Stimulated activated CD8-positive, alpha-beta memory T cell treated with anti-CD3 and anti-CD28 coated beads, Interleukin-2, amount 100 ng/mL, for 48 hours (primary cell): ENCODE measurements around the gene NOL4L.
A peak's percentile ranks its signal among the peaks of the same experiment; 100 is the strongest.

Source experiments
- DNase-seq, 2 donors: peaks; one replicate each; pipeline ENCODE4 v3.0.0-alpha.2; 2020; ENCODE audit warnings: low read depth in 2 of 2

The NOL4L gene

GRCh38 chr20:32431457-32431856, 153.7 kb downstream of the NOL4L start:
- no peak for DNase-seq

GRCh38 chr20:32429745-32430360, 155.3 kb downstream of the NOL4L start:
- DNase-seq = no peak

- DNase-seq = no peak
Observed at GRCh38 chr20:32429343-32429742, 155.8 kb downstream of the NOL4L start.

DNA sequence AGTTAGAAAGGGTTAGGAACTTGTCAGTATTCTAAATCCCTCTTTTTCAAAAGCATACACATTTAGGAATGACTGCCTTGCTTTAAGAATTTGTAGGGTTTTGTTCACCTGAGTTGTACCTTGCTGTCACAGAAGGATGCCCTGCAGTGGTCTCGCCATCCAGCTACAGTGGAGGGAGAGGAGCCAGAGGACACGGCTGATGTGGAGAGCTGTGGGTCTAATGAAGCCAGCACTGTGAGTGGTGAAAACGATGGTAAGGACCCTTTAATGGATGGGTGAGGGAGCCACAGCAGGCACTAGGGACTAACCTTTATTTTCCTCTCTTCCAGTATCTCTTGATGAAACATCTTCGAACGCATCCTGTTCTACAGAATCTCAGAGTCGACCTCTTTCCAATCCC, 157.1 kb downstream of the NOL4L start:
- DNase-seq = no peak

GRCh38 chr20:32421290-32421689, 163.8 kb downstream of the NOL4L start:
- no peak for DNase-seq

GRCh38 chr20:32418376-32418775, 166.8 kb downstream of the NOL4L start:
- DNase-seq = no peak

DNA sequence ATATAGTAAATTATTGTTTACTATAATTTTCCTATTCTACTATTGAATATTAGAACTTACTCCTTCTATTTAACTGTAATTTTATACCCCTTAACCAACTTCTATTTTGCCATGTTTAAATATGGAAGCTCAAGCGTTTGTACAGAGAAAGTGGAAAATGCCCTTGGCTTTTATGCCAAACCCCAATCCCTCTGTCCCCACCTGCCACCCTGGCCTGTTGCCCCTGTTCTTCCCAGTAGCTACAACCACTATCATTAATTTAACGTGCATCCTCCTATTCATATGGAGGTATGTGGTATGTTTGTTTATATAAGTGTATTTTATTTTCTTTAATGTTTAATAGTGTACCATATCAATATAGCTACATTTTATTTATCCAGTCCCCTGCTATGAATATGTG, 168.9 kb downstream of the NOL4L start:
- DNase-seq = no peak

DNA sequence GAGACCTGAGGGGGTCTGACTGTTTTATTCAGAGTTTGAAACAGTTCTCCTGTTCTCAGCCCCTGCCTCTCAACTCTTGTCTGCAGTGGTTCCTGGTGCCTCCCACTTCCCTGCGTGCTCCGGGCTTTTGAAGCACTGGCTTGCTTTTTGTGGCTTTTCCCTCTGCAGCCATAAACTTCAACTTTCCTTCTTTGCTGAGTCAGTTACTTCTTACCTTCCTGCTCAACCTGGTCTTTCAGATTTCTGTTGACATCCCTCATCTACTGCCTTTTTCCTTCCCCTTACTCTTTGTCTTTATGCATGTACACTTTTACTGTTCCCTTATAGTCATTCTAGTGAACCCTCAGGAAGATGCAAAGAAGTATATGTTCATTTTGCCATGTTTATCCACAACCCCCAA, 169.6 kb downstream of the NOL4L start:
- no peak for DNase-seq

DNA sequence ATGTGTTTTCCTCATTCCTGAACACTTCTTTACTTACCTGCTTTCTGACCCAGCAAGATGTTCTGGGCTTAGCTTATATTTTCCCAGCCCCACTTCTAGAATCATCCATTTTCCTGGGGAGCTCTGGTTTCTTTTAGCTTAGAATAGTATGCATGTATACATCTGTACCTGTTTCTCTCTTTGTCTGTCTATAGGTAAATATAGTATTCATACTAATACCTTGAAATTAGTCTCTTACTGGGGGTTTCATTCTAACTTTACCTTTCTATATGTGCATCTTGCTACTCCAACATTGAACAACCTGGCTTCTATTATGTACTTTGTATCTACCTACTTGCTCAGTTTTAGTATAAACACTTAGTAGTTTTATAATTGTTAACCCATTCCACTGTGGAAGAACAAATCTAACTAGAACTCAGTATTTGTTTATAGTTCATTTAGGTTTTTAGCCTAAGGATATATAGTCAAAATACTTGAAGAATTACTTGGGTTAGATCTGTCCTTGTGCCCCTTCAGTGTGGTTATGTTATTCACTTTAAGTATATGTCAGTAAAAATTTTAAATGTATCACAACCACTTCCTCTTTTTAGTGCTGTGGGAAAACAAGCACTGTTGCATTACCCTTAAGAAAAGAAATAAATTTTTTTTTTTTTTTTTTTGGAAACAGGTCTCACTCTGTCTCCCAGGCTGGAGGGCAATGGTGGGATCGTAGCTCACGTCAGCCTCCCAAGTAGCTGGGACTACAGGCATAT, 173.0 kb downstream of the NOL4L start:
- no peak for DNase-seq

GRCh38 chr20:32407131-32407750, 177.9 kb downstream of the NOL4L start:
- peak; percentile 30 to 47 for DNase-seq

DNA sequence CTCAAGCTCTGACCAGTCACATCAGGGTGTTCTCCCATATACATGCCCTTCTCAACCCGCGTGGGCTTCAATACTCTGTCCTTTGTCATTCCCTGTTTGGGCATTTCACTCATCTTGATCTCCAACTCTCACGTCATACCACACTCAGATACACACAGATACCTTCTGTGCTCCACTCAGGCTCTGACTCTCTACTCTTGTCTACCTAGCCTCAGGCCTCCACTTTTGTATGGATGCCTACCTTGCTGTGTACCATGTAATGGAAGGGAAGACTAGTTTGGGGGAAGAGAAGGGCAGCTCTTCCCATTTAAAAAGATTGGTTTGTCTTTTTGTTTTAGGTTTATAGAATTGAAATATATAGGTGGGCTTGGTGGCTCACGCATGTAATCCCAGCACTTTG, 178.4 kb downstream of the NOL4L start:
- DNase-seq = no peak

DNA sequence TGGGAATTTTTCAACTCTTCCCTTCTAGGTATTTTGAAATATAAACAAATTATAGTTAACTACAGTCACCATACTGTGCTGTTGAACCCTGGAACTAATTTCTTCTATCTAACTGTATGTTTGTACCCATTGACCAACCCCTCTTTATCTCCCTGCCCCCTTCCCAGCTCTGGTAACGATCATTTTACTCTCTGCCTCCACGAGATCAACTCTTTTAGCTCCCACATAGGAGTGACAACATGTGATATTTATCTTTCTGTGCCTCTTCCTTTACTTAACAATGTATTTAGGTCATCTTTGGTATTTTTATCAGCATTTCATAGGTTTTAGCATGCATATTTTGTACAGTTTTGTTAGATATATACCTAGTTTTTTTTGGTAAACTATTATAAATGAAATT, 181.1 kb downstream of the NOL4L start:
- DNase-seq = no peak

DNA sequence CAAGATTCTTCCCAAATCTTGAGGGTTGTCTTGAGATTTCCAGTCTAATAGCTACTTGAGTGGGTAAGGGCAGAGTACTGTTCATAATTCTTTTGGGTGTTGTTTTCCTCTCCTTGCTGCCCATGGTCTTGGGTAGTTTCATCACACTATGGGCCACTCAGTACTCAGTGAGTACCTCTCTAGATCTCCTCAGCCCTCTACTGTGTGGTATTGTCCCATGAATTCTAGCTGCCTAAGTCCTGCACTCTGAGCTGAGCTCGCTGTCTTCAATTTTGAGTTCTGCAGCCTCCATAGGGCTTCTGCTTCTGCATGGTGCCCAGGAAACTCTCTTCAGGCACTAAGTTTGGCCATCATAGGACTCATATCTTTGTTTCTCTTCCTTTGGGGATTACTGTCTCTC, 184.7 kb downstream of the NOL4L start:
- no peak for DNase-seq

- no peak for DNase-seq
Observed at GRCh38 chr20:32397567-32398084, 187.5 kb downstream of the NOL4L start.

GRCh38 chr20:32396646-32397160, 188.4 kb downstream of the NOL4L start:
- no peak for DNase-seq

DNA sequence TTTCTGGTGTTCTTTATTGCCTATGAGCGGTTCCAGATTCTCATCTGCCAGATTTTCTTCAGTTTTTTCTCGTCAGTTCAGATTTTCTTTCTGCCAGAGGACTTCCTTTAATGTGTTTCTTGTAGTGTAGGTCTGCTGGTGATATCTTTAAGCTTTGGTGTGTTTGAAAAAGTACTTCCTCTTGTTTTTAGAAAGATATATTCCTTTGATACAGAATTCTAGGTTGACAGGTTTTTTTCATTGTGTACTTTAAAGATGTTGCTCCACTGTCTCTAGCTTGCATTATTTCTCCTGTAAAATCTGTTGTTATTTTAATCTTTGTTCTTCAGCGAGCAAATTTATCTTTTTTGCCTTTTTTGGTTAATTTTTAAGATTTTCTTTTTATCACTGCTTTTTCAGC, 190.1 kb downstream of the NOL4L start:
- no peak for DNase-seq
